Measurements from ENCODE around the gene LRRC46. TPM values are rescaled to one million over a fixed set of nuclear protein-coding genes. Genes with fewer than 3 reads are reported as not detected.

LRRC46 gene
- total and polyA plus RNA-seq, 2 donors (not counting 1 experiment from before 2014, with no cell fraction given), result 0.69 to 2.4 TPM

GRCh38 chr17:47840001-47840741 is 8.7 kb downstream of the LRRC46 start:
- H2AFZ ChIP-seq (ENCODE audit: insufficient read depth, low read depth, low read length, poor library complexity, severe bottlenecking), result peak overlapping the region; percentile 95
- peaks cover 26% of the 10 kb centered on the region for H3K4me1 Mint-ChIP-seq
- ChIA-PET POLR2A (interaction anchor here (0.6 to 1.6 kb wide), 4 partner anchors 9 to 225 kb away, joined by 3 to 14 read pairs (median 6); partner anchors contain the start of genes CDK5RAP3, LRRC46 and MRPL10), CTCF (interaction anchor here (1.0 to 19.9 kb wide), 11 partner anchors 9 to 175 kb away, joined by 3 to 436 read pairs (median 6); partner anchors contain the start of genes CDK5RAP3, LRRC46, MRPL10 and SP2)
- H3K27ac Mint-ChIP-seq, result peak overlapping the region; percentile 6
- WGBS (ENCODE audit: insufficient coverage), result 60% methylated on average over 14 of the region's 17 CpGs
- TF ChIP-seq CTCF (IDR thresholded peaks at IDR 0.05) (no peak), EZH2 (IDR thresholded peaks at IDR 0.05; ENCODE audit: borderline replicate concordance, insufficient read depth, low read depth, low read length, poor library complexity, severe bottlenecking) (no peak)
- peaks cover 9 to 18% of the 10 kb centered on the region in 2 donors for H3K4me1 ChIP-seq (ENCODE audit: control insufficient read depth in 2 of 2, insufficient read depth in 2 of 2, low read length in 2 of 2)
- no peaks in the 10 kb centered on the region for H3K9me3 ChIP-seq (ENCODE audit: control extremely low read depth in 1 of 3, control insufficient read depth in 2 of 3, insufficient read depth in 1 of 3, low read length in 2 of 3)
- H3K4me2 ChIP-seq (replicated peaks; ENCODE audit: low read depth, low read length, poor library complexity, severe bottlenecking), result peak overlapping the region; percentile 89
- peak overlapping the region; percentile 5 to 87 (median 79) for H3K4me3 ChIP-seq (ENCODE audit: control extremely low read depth in 1 of 5, extremely low read depth in 1 of 5, insufficient read depth in 1 of 5, low read depth in 2 of 5, low read length in 4 of 5)
- intact Hi-C loops (cut with micrococcal nuclease), result loop anchor here (2.0 kb wide), 3 partner anchors 101 to 185 kb away; partner anchors contain the start of genes CDK5RAP3 and PNPO
- ATAC-seq (ENCODE audit: low read depth), result no peak
- peak overlapping the region in 1 of 2 donors; percentile 75 for H3K27ac ChIP-seq (ENCODE audit: low read length in 2 of 2)
- peaks cover 0 to 15% of the 10 kb centered on the region in 2 experiments for H3K36me3 ChIP-seq (replicated peaks in 1 of 2; ENCODE audit: control extremely low read depth in 1 of 2, control insufficient read depth in 1 of 2, extremely low read depth in 1 of 2, insufficient read depth in 2 of 2, low read length in 1 of 2)
- peaks cover 0 to 15% (median 9%) of the 10 kb centered on the region in 4 experiments for H3K27me3 ChIP-seq (replicated peaks in 1 of 4; ENCODE audit: control extremely low read depth in 1 of 4, control insufficient read depth in 3 of 4, insufficient read depth in 4 of 4, low read length in 3 of 4)
- H3K9ac ChIP-seq (ENCODE audit: low read length), result peak overlapping the region; percentile 83
- H3K27me3 Mint-ChIP-seq, result peaks cover 12% of the 10 kb centered on the region
- H3K9me3 Mint-ChIP-seq (ENCODE audit: insufficient read depth), result no peaks in the 10 kb centered on the region
- peaks cover 11% of the 10 kb centered on the region for H3K79me2 ChIP-seq (ENCODE audit: control insufficient read depth, insufficient read depth, low read length)
- DNase-seq, result no peak
- peak overlapping the region; percentile 97 for H3K4me3 Mint-ChIP-seq
- no peaks in the 10 kb centered on the region for H4K20me1 ChIP-seq (ENCODE audit: control insufficient read depth, insufficient read depth, low read length, poor library complexity, severe bottlenecking)
